Activated B cell treated with CpG ODN at 0.5 μM for 24 hours (primary cell): ENCODE measurements around the gene UBE2E2. TPM values are rescaled to one million over a fixed set of nuclear protein-coding genes. Genes with fewer than 3 reads are reported as not detected.

Experiments
- ATAC-seq: fragments of 200-7000 bp; cut with Tn5 transposase; one replicate; pipeline ENCODE4 v1.10.0; 2021; ENCODE audit warnings: low read depth, mild to moderate bottlenecking, moderate library complexity
- CTCF ChIA-PET: fragments of 350-600 bp; sonication (Branson Sonifier 250); formaldehyde crosslinking; loops from one replicate; lab custom pipeline; 2021; ENCODE audit warnings: antibody characterized with exemption; lab: Charles Lee
- POLR2A ChIA-PET: fragments of 350-600 bp; sonication (Branson Sonifier 250); formaldehyde crosslinking; loops from one replicate; lab custom pipeline; 2021; ENCODE audit warnings: antibody characterized with exemption; lab: Charles Lee
- DNase-seq: peaks from one replicate; pipeline ENCODE4 v3.0.0; 2022
- H3K27ac Mint-ChIP-seq: one replicate; pipeline ENCODE4 v1.8.0; 2020; ENCODE audit warnings: mixed read lengths
- H3K27me3 Mint-ChIP-seq: one replicate; pipeline ENCODE4 v1.8.0; 2021; ENCODE audit warnings: mixed read lengths
- H3K36me3 Mint-ChIP-seq: one replicate; pipeline ENCODE4 v1.8.0; 2021; ENCODE audit warnings: low read depth, mixed read lengths
- H3K4me1 Mint-ChIP-seq: one replicate; pipeline ENCODE4 v1.8.0; 2021; ENCODE audit warnings: mixed read lengths
- H3K4me3 Mint-ChIP-seq: one replicate; pipeline ENCODE4 v1.8.0; 2020; ENCODE audit warnings: mild to moderate bottlenecking, mixed read lengths
- H3K9me3 Mint-ChIP-seq: one replicate; pipeline ENCODE4 v1.8.0; 2020; ENCODE audit warnings: mixed read lengths
- intact Hi-C: fragments of 100-400 bp; cut with micrococcal nuclease; formaldehyde crosslinking; loops from one replicate; pipeline ENCODE4 v1.15.1; 2024
- total RNA-seq: library from RNA; stranded (reverse); gene quantifications from 2 replicates; pipeline ENCODE4 v1.2.3, GENCODE V29; 2022
- TF ChIP-seq, protein P1 (sequence below): fragments of 200-600 bp; IDR thresholded peaks from one replicate; pipeline ENCODE4 v1.8.0; 2022; ENCODE audit warnings: antibody characterized with exemption, mild to moderate bottlenecking

UBE2E2 gene
- total RNA-seq, 1 donor from 2014 or later: 48.5 TPM

- peaks cover 53% of the 10 kb centered on the region for H3K4me1 Mint-ChIP-seq
- no peaks in the 10 kb centered on the region for H3K9me3 Mint-ChIP-seq
- no peaks in the 10 kb centered on the region for H3K27me3 Mint-ChIP-seq
- peak overlapping the region; percentile 29 for H3K4me3 Mint-ChIP-seq
- H3K27ac Mint-ChIP-seq: no peak overlapping the region
- DNase-seq (no peak), ATAC-seq (peak; percentile 34)
- H3K36me3 Mint-ChIP-seq: no peaks in the 10 kb centered on the region
- intact Hi-C loops: no loop called here
- ChIA-PET POLR2A (no interaction called here), CTCF (no interaction called here)
- TF ChIP-seq, protein P1, sequence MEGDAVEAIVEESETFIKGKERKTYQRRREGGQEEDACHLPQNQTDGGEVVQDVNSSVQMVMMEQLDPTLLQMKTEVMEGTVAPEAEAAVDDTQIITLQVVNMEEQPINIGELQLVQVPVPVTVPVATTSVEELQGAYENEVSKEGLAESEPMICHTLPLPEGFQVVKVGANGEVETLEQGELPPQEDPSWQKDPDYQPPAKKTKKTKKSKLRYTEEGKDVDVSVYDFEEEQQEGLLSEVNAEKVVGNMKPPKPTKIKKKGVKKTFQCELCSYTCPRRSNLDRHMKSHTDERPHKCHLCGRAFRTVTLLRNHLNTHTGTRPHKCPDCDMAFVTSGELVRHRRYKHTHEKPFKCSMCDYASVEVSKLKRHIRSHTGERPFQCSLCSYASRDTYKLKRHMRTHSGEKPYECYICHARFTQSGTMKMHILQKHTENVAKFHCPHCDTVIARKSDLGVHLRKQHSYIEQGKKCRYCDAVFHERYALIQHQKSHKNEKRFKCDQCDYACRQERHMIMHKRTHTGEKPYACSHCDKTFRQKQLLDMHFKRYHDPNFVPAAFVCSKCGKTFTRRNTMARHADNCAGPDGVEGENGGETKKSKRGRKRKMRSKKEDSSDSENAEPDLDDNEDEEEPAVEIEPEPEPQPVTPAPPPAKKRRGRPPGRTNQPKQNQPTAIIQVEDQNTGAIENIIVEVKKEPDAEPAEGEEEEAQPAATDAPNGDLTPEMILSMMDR: no peak
Measured at GRCh38 chr3:23402728-23403492, 199.8 kb downstream of the UBE2E2 start.

GRCh38 chr3:23404246-23404645 is 201.1 kb downstream of the UBE2E2 start:
- Mint-ChIP-seq H3K36me3 (no peaks in the 10 kb centered on the region), H3K4me1 (peaks cover 58% of the 10 kb centered on the region), H3K27ac (no peak overlapping the region), H3K4me3 (no peak overlapping the region), H3K9me3 (no peaks in the 10 kb centered on the region), H3K27me3 (no peaks in the 10 kb centered on the region)
- no peak for DNase-seq
- intact Hi-C loops: no loop called here
- TF ChIP-seq, protein P1: no peak
- ChIA-PET POLR2A (no interaction called here), CTCF (no interaction called here)
- ATAC-seq: no peak

DNA sequence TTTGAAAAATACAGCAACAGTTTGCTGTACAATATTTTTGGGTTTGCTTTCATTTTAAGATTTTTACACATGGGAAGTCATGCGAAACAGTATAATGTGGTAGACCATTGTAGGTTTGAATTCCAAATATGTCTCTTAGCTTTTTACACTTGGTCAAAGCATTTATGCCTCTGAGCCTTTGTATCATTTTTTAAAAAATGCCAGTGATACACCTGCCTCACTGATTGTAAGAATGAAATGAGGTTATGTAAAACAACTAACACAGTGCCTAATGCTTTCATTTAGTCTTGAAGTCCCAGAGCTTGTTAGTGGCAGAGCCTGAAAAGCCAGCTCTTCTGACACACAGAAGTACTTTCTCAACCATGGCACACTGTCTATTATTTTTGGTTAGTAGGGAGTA is 202.0 kb downstream of the UBE2E2 start:
- Mint-ChIP-seq H3K4me1 (peaks cover 66% of the 10 kb centered on the region), H3K4me3 (peak overlapping the region; percentile 53), H3K9me3 (no peaks in the 10 kb centered on the region), H3K27me3 (no peaks in the 10 kb centered on the region), H3K36me3 (no peaks in the 10 kb centered on the region), H3K27ac (no peak overlapping the region)
- intact Hi-C loops: no loop called here
- DNase-seq (no peak), ATAC-seq (peak; percentile 21)
- TF ChIP-seq, protein P1: no peak
- ChIA-PET POLR2A (no interaction called here), CTCF (interaction anchor here (1.1 kb wide), 1 partner anchor 18 kb away, joined by 3 read pairs; no protein-coding TSS in a partner anchor)

GRCh38 chr3:23406601-23407000 is 203.5 kb downstream of the UBE2E2 start:
- H3K4me1 Mint-ChIP-seq: peaks cover 68% of the 10 kb centered on the region
- DNase-seq: no peak
- no peak for ATAC-seq
- intact Hi-C loops: no loop called here
- no peaks in the 10 kb centered on the region for H3K36me3 Mint-ChIP-seq
- H3K27ac Mint-ChIP-seq: no peak overlapping the region
- CTCF ChIA-PET: no interaction called here
- no peaks in the 10 kb centered on the region for H3K27me3 Mint-ChIP-seq
- TF ChIP-seq, protein P1: no peak
- no peaks in the 10 kb centered on the region for H3K9me3 Mint-ChIP-seq
- no peak overlapping the region for H3K4me3 Mint-ChIP-seq
- POLR2A ChIA-PET: no interaction called here

DNA sequence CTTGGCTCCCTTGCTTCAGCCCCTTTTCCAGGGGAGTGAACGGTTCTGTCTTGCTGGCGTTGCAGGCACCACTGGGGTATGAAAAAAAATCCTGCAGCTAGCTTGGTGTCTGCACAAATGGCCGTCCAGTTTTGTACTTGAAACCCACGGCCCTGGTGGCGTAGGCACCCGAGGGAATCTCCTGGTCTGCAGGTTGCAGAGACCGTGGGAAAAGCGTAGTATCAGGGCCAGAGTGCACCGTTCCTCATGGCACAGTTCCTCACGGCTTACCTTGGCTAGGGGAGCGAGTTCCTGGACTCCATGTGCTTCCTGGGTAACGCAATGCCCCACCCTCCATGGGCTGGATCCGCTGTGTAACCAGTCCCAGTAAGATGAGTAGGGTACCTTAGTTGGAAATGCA is 214.9 kb downstream of the UBE2E2 start:
- peaks cover 3% of the 10 kb centered on the region for H3K9me3 Mint-ChIP-seq
- DNase-seq: no peak
- no peak overlapping the region for H3K4me3 Mint-ChIP-seq
- H3K4me1 Mint-ChIP-seq: peaks cover 54% of the 10 kb centered on the region
- intact Hi-C loops: no loop called here
- H3K27me3 Mint-ChIP-seq: no peaks in the 10 kb centered on the region
- ChIA-PET POLR2A (no interaction called here), CTCF (no interaction called here)
- H3K27ac Mint-ChIP-seq: no peak overlapping the region
- peaks cover 6% of the 10 kb centered on the region for H3K36me3 Mint-ChIP-seq
- TF ChIP-seq, protein P1: no peak
- no peak for ATAC-seq
